GM12865 (cell line): ENCODE data around the gene KDM5B.
"Not testable (repeated sequence)": the region's sequence is repeated elsewhere in the genome, so short reads cannot be mapped to it uniquely, and the experiment has no call there.

ENCODE experiments used
- DNase-seq: peaks from one replicate; pipeline ENCODE4 v3.0.0; 2010; ENCODE audit warnings: low read depth
- H3K4me3 ChIP-seq: 2 replicates; pipeline ENCODE4 v1.5.1; 2011; ENCODE audit warnings: mild to moderate bottlenecking, low read depth, low read length, control low read depth
- CTCF ChIP-seq: IDR thresholded peaks from 2 replicates; pipeline ENCODE4 v1.5.1; 2011; ENCODE audit warnings: low read length, control low read depth, low read depth, inconsistent platforms; ENCODE audit not compliant: insufficient read depth; ENCODE audit errors: missing control alignments

The KDM5B gene

GRCh38 chr1:202834771-202835547 is 26.7 kb upstream of the KDM5B start:
- no peak for DNase-seq
- no peak overlapping the region for H3K4me3 ChIP-seq
- no peak for TF ChIP-seq CTCF

GRCh38 chr1:202831906-202832305 is 23.7 kb upstream of the KDM5B start:
- DNase-seq, result no peak
- TF ChIP-seq CTCF, result no peak
- no peak overlapping the region for H3K4me3 ChIP-seq

GRCh38 chr1:202829223-202829622 is 21.0 kb upstream of the KDM5B start:
- not testable (repeated sequence) for H3K4me3 ChIP-seq, DNase-seq

- no peak for TF ChIP-seq CTCF
- no peak overlapping the region for H3K4me3 ChIP-seq
- no peak for DNase-seq
Observed at GRCh38 chr1:202825748-202826147, 17.5 kb upstream of the KDM5B start.

- no peak for DNase-seq
- H3K4me3 ChIP-seq, result no peak overlapping the region
- TF ChIP-seq CTCF, result no peak
Observed at GRCh38 chr1:202821467-202821866, 13.2 kb upstream of the KDM5B start.

GRCh38 chr1:202818819-202819218 is 10.6 kb upstream of the KDM5B start:
- TF ChIP-seq CTCF, result no peak
- no peak for DNase-seq
- H3K4me3 ChIP-seq, result no peak overlapping the region

- H3K4me3 ChIP-seq, result no peak overlapping the region
- DNase-seq, result no peak
- TF ChIP-seq CTCF, result no peak
Observed at GRCh38 chr1:202815120-202815519, 6.9 kb upstream of the KDM5B start.
